Inflammatory macrophage treated with lipopolysaccharide for 1 hour (primary cell): ENCODE data around the gene PSMF1.

Experiments
- DNase-seq, 2 donors: peaks; one replicate each; pipeline ENCODE4 v3.0.0-alpha.2; 2020 to 2022

Gene PSMF1

DNA sequence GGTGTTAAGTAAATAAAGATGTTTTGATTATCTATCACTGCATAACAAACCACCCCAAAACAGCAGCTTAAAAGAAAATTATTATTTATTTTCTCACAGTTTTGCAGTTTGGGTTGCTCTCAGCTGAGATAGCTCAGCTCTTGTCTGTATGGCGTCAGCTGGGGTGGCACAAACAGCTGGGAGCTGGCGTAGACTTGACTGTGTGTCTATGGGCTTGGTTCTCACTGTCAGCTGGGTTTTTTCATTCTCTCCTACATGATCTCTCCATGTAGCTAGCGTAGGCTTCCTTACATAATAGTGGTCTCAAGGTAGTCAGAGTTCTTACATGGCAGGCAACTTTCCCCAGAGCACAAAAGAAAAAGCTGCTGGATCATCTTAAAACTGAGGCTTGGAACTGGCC lies 72.9 kb downstream of the PSMF1 start:
- DNase-seq: no peak

DNA sequence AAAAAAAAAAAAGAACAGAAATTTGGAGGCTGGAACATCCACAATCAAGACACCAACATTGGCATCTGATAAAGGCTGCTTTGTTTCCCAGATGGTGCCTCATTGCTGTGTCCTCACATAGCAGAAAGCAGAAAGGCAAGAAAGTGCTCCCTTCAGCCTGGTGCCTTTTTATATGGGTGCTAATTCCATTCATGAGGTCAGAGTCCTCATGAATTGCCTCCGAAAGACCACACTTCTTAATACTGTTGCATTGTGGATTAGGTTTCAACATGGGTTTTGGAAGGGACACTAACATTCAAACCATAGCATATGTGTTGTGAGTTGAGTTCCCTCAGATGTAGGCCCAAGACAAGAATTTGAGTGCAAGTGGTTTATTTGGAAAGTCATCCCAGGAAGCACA lies 76.8 kb downstream of the PSMF1 start:
- no peak for DNase-seq

DNA sequence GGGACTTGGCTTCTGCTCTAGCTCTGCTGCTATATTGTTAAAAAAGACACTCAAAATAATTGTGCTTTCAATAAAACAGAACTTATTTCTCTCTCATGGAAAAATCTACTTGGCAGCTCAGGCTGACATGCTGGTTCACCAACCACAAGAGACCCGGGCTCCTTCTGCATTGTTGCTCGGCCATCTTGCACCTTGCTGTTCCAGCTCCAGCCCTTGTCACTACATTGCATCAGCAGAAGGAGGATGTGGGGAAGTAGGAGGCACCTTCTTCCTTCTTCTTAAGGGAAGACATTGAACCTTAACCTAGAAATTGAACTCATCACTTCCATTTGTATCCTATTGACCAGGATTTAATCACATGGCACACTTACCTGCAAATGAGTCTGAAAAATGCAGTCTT lies 78.2 kb downstream of the PSMF1 start:
- peak in 1 of 2 donors; percentile 31 for DNase-seq

DNA sequence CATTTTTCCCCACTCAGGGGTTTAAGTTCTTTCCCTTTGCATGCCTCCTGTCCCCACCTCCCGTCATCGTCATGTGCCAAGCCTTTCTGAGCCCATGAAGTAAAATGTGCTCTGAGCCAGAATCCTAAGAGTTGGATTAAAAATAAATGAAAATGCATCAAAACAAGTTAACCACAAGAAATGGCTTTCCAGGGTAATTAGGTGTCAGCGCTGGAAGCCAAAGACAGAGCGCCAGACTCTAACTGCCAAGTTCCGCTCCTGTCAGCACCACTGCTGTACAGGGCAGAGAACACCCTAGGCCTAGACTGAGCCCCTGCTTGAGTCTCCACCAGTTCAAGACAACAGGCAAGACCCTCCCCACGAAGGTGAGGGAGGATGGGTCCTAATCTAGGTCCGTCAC lies 79.4 kb downstream of the PSMF1 start:
- no peak for DNase-seq

DNA sequence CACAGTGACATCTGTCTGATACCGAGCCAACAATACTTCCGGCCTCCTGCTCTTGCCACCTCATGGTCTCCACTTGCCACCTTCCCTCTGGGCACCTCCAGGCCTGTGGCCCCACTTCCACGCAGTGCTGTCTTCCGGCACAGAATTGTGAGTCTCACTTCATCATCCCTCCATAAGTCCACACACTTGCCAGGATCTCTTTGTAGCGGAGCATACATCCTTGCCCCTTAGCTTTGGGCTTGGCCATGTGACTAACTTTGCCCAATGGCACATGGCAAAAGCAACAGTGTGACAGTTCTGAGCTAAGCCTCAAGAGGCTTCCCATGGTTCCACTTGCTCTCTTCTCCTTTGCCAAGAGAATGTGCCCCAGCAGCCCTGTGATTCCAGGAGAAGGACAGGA lies 80.3 kb downstream of the PSMF1 start:
- no peak for DNase-seq

DNA sequence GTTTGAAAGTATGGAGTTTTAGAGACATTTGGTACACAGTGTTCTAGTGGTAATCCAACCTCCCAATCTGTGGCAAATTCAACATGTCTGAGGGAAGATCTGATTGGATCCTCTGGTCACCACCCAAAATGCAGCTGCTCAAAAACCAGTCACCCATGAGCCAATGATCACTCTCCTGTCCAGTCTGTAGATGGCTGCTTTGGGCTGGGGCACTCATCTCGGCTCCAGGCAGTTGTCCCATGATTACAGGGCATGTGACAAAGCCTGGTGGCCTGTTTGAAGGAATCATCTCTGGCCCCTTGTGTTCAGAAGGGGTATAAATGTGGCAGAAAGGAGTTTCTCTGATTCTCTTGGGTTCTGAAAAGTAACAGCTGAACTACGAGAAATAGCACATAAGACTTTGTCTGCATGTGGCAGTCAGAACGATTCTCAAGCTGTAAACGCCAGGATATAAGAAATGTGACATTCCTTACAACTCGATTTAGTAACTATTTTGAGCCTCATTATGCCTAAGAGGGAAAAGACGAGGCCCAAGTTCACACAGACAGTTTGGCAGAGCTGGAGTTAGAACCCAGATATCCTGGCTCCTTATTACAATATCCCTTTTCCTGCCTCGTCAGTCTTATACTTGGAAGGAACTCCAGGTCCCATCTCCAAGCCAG lies 80.9 kb downstream of the PSMF1 start:
- DNase-seq: no peak

DNA sequence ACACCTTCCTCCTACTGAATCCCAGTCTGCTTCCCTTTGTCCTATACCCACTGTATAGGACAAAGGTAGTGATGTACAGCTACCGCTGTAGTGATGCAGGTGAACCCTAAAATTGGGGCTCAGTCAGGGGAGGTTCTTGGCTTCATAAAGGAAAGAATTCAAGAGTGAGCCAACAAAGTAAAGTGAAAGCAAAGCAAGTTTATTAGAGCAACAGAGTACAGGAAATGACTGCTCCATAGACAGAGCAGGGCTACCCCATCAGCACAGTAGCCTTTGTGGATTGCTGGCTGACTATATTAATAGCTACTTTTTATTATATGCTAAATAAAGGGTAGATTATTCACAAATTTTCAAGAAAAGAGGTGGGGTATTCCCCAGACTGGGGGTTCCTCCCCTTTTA lies 81.6 kb downstream of the PSMF1 start:
- DNase-seq: no peak

DNA sequence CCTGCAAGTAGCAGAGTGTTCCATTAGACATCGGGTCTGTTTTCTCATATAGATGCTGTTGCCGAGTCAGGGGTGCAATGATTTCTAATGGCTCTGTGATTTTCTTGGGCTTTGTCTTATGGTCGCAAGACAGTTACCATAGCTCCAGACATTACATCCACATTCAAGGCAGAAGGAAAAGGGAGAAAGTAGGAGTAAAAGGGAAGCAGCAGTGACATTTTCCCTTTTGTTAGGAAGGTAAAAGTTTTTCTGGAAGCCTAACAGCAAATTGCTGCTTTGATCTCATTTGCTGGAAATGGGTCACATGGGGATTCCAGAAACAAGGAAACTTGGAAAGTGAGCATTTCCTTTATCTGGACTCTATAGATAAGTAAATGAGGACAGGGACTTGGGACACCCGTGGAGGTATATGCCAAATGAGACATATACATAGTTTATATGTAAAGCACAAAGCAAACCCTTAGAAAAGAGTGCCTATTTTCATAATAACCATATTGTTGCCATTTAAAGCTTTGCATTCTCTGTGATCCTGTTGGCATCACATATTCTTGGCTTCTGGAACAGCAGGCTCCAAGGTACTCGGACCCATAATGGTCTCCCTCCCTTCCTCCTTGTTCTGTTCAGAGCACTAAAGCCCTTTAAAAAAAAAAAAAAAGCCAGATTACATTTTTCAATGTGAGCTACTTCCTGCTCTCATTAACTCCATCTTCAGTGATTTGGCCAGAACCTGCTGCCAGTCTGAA lies 84.5 kb downstream of the PSMF1 start, which contains the start of gene C20orf202:
C20orf202 (plus strand) TSS at position 693 of the 743 bp plus-strand sequence. CDS start 132 bp downstream, outside the sequence.
- no peak for DNase-seq

DNA sequence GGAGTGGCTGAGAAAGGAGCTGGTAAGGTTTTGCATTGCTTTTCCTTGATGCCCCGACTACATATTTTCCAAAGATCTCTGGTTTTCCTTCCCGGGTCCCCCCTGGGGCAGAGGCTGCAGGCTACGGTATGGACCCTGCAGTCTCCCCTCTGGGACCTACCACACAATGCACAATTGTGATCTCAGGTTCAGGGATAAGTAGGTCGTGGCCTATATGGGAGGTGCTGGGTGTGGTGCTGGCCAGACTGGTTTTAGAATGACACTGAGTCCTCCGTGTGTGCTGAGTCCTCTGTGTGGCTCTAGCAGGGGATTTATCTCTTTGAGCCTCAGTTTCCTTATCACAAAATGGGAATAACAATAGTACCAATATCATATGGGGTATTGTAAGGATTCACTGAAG lies 85.2 kb downstream of the PSMF1 start:
- DNase-seq: no peak

DNA sequence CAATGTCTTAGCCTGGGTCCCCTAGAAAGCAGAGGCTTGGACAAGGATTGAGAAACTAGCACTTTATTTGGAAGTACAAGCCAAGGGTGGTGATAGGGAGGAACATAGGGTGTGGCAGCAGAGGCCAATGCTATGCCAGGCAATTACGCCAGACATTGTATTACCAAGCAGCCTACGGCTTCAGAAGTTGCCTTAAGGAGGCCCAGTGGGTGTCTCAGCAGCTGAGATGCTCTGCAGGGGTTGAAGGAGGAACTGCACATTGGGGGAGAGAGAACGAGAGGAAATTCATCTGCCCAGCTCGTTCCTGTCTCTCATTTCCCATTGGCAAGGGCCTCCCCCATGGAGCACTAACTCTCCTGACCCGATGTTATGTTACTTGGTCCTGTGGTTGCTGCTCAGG lies 85.7 kb downstream of the PSMF1 start:
- DNase-seq: peak; percentile 42 to 83

DNA sequence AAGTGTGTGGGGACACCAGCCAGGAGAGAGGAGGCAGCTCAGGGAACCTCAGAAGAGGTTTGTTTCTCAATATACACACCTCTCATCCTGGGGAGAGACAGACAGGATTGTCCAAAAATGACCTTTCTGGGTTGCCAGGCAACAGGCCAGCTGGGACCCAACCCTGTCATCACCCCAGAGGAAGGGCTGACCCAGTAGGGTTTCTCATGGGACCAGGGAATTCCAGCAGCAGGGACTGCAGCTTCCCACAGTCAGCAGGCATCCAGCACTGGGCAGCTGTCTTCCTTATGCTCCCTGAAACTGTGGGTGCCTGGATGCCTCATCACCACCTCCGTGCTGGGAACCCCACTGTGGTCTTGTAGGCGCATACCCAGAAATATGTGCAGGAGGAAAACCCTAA lies 86.2 kb downstream of the PSMF1 start:
- DNase-seq: peak in 1 of 2 donors; percentile 61

DNA sequence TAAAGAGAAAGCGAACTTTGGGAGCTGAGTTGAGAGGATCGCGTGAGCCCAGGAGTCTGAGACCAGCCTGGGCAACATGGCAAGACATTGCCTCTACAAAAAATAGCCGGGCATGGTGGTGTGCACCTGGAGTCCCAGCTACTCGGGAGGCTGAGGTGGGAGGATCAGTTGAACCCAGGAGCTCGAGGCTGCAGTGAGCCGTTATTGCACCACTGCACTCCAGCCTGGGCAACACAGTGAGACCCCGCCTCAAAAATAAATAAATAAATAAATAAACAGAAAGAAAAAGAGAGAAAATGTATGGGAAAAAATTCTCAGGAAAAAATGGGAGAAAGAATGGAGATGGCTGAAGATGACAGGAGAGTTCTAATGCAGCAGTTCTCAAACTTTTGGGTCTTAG lies 87.4 kb downstream of the PSMF1 start:
- no peak for DNase-seq

DNA sequence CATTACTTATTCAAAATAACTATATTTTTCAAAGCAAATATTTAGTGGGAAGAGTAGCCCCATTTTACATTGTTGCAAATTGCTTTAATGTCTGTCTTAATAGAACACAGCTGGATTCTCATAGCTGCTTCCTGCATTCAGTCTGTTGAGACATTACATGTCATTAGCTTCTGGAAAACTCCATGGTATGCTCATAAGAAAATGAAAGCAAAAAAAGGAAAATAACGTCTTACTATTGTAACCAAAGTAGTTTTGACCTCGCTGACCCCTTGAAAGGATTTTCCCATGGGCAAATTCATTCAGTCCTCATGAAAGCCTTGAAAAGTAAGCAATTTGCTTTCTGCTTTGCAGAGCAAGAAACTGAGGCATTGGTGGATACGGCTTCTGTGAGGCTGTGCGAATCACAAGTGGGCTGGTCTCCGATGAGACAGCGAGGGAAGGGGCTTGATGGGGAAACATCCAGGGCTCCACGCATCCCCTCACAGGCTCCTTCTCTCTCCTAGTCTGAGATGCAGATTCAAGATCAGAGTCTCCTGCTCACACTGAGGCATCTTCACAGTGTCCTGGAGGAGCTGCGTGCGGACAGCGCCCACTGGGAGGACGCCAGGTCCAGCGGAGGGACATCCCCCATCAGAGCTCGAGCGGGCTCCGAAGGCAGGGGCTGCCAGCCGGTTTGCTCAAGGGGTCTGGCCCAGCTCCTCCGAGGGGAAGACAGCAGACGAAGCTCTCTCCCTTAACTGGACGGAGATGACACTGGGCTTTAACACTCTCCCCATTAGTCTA lies 88.2 kb downstream of the PSMF1 start:
- DNase-seq: no peak

DNA sequence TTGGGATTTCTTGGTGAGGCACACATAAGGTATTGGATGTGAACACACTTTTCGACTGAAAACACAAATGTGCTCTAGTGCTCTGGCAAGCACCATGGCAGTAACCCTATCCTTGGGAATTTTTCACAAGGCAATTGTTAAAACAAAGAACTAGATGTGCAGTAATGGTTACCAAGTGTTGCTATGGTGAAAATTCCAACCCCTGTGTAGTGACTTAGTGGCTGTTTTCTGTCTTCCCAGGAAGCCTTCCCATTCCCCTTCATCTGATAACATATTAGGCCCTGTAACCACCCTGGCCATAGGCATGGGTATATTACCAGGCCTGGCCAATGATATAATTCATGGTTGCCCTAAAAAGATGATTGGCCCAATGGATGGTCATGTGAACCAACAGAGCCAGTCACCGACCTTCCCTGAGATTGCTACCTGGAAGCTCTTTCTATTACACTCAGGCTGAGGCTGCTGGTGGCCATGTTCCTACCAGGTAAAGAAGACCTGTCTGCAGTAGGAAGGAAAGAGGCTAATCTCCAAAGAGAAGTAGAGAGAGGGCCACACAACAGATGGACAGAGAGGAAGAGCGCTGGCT lies 89.0 kb downstream of the PSMF1 start:
- no peak for DNase-seq

DNA sequence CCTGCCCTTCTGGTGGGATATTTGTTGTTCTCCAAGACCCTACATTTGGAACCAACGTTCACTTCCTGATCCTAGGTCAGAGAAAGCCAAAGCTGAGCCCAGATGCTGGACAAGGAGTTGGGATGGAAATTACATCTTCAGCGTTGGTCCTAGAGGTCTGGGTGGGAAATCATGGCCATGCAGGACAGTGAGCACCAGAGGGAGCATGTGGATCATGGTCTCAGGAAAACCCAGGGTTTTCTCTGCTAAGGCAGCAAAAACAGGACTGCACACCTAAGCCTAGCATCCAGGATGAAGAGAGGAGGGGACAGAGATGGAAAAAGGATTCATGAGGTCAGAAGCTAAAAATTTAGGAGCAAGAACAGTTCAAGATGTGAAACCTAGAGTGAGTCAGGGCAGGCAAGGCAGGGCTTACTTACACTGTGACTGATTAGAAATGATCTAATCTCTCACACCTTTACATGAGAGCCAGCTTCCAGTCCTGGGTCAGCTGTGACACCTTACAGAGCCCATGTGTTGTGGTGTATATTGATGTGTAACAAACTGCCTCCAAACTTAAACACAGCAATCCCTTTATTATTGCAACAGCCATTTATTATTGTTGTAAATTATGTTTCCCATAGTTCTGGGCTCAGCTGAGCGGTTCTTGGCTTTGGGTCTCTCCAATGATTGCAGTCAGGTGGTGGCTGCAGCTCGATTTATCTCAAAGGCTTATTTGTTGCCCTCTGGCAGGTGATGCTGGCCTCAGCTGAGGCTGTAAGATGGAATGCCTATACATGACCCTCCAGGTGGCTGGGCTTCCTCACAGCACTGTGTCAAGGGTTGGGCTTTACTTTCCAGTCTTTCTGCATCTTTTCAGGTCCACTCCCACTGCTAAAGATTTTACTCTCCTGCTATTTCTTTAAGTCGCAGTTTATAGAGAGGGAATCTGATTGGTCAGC lies 91.3 kb downstream of the PSMF1 start:
- no peak for DNase-seq

DNA sequence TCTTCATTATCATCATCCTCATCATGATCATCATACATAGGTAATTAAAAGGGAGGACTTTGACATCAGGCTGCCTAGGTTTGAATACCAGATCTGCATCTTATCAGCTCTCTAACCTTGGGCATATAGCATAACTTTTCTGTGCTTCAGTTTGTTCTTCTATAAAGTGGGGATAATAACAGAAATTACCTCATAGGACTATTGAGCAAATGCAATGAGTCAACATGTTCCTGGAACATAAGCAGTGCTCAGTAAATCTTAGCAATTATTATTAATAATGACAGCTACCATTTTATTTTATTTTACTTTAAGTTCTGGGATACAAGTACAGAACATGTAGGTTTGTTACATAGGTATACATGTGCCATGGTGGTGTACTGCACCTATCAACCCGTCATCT lies 92.1 kb downstream of the PSMF1 start:
- peak; percentile 47 to 55 for DNase-seq

DNA sequence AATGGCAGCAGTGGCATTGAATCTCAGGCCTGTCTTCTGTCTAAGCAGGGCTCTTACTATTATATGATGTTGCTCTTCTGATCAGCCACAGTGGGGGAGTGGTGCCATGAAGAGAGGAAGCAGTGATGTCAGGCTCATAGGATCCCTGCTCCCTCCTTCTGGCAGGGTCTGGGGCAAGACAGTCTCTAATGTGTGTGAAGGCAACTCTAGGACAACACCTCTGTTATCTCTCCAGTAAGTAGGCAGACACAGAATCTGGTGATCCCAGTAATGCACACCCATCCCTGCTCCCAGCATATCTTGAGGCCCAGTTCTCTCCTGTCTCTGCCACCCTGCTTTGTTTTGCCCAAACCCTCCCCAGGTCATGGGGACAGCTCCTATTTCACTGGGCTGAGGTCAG lies 93.6 kb downstream of the PSMF1 start:
- peak; percentile 29 to 61 for DNase-seq

DNA sequence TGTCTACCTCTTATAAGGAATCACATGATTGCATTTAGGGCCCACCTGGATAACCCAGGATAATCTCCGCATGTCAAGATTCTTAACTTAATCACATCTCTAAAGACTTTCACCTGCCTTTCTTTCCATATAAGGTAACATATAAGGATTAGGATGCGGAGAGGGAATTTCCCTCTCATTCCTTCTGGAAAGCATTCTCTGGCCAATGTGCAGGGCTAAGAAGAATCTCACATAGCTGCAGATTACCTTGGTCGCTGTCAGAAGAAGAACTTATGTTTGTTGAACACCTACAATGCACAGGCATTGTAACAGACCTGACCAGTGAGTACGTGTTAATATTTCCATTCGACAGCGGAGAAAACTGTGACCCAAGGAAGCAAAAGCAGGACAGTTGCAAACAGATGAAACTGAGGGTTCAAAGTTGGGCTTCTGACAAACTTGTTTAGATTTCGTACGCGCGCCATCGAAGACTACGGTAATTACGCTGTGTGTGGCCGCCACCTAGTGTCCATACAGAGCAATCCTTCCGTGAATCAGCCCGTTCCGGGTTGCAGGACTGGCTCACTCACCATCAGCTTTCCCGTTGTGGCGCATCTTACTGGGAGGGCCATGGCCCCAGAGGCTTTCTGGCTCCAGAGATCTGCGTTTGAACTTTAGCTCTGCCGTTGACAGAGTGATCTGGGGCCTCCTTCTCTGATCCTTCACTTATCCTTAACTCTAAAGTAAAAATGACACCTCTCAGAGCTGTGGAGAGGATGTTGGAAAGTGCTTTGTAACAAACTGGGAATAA lies 94.4 kb downstream of the PSMF1 start:
- DNase-seq: peak; percentile 63 to 78

DNA sequence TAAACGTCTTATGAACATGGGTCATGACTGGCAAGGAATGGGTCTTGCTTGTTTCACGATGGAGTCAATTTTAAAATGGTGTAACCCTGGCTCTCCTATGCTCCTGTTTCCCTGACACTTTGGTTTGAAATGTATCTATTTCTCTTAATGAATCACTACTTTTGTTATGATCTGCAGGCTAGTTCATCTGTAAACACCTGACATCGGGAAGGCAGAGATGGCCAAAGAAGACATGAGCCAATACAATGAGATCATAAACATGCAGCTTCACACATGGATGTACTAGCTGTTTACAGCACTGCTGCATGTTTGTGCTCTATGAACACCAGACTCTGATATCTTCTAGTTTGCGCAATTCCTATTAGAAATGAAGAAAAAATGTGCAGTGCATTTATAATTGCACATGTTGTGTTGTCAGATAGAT lies 96.4 kb downstream of the PSMF1 start:
- no peak for DNase-seq

DNA sequence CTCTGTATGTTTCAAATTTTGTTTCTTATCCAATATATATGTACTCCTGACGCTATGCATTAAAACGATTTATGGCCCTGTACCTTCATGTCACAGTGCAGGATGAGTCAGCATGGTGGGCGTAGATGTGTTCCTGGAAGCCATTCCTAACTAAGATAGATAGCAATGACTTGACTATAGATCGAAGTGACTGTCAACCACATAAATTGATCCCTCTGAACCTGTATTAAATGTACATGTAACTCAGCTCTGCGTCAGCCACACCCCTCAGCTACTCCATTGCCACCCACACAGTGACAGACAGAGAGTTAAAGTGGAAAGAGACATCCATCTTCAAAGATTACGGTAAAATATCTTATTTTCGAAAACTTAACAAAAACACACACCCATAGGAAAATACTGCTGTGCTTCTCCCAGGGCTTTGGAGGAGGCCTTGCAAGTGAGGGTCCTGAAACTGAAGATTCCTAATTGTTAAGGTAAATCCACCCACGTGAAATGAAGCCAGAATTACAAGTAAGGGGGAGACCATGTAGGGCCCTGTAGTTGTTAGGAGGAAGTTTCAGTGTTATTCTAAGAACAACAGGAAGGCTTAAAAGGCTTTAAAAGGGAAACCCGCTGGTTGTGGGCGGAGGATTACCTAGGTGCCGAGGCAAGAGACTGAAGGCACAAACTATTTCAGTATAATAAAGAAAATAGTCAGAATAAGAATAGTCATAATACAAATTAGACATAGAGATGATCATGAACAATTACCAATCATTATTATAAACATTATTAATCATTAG lies 97.2 kb downstream of the PSMF1 start:
- peak in 1 of 2 donors; percentile 29 for DNase-seq
